Upper lobe of right lung (tissue), 1 donor: ENCODE results near the gene TRMT2A. TPM values are rescaled to one million over a fixed set of nuclear protein-coding genes. Genes with fewer than 3 reads are reported as not detected.

Source experiments
- ATAC-seq: fragments of 200-7000 bp; cut with Tn5 transposase; one replicate; pipeline ENCODE4 v1.9.1; 2020; ENCODE audit warnings: mild to moderate bottlenecking, moderate library complexity
- DNase-seq: peaks from one replicate; pipeline ENCODE4 v3.0.0-alpha.2; 2020
- H3K27ac ChIP-seq: fragments of 200-600 bp; one replicate; pipeline ENCODE4 v1.8.0; 2022
- H3K27me3 ChIP-seq: fragments of 200-600 bp; one replicate; pipeline ENCODE4 v1.8.0; 2022; ENCODE audit warnings: mild to moderate bottlenecking
- H3K36me3 ChIP-seq: fragments of 200-600 bp; one replicate; pipeline ENCODE4 v1.8.0; 2022
- H3K4me1 ChIP-seq: fragments of 200-600 bp; one replicate; pipeline ENCODE4 v1.8.0; 2022
- H3K4me3 ChIP-seq: fragments of 200-600 bp; one replicate; pipeline ENCODE4 v1.8.0; 2022; ENCODE audit warnings: mild to moderate bottlenecking
- H3K9me3 ChIP-seq: fragments of 200-600 bp; one replicate; pipeline ENCODE4 v1.8.0; 2022
- CTCF ChIP-seq: fragments of 200-600 bp; IDR thresholded peaks from one replicate; pipeline ENCODE4 v1.8.0; 2022; ENCODE audit warnings: antibody characterized with exemption
- intact Hi-C: fragments of 100-400 bp; cut with DNase I; formaldehyde crosslinking; loops from one replicate; pipeline ENCODE4 v1.11.0; 2022
- total RNA-seq: library from RNA; stranded (reverse); fragmentation: NEBNext Ultra II Directional; extraction: Animal tissue kit (Norgen Biotek cat#: 25700); gene quantifications from one replicate; pipeline ENCODE4 v1.2.1, GENCODE V29; 2021
- donor health status: DM: no; HTN: yes; CAD: no; lungs with severe emphysema.

The TRMT2A gene
- total RNA-seq, 1 donor from 2014 or later = 53.8 TPM

GRCh38 chr22:20109411-20110358, 7.3 kb downstream of the TRMT2A start:
- Histone ChIP-seq H3K36me3 (peaks cover 89% of the 10 kb centered on the region), H3K27ac (no peak overlapping the region), H3K4me1 (no peaks in the 10 kb centered on the region), H3K9me3 (no peaks in the 10 kb centered on the region), H3K27me3 (no peaks in the 10 kb centered on the region), H3K4me3 (no peak overlapping the region)
- no peak for TF ChIP-seq CTCF
- no peak for ATAC-seq
- intact Hi-C loops = no loop called here
- DNase-seq = peak; percentile 64

- DNase-seq (no peak), ATAC-seq (no peak)
- H3K36me3 ChIP-seq = peaks cover 86% of the 10 kb centered on the region
- no peaks in the 10 kb centered on the region for H3K4me1 ChIP-seq
- no peak overlapping the region for H3K4me3 ChIP-seq
- no peaks in the 10 kb centered on the region for H3K27me3 ChIP-seq
- H3K9me3 ChIP-seq = no peaks in the 10 kb centered on the region
- no peak for TF ChIP-seq CTCF
- intact Hi-C loops = no loop called here
- no peak overlapping the region for H3K27ac ChIP-seq
Measured at GRCh38 chr22:20108757-20109230, 8.2 kb downstream of the TRMT2A start.

GRCh38 chr22:20107951-20108756, 8.9 kb downstream of the TRMT2A start:
- DNase-seq = no peak
- Histone ChIP-seq H3K27ac (no peak overlapping the region), H3K4me3 (no peak overlapping the region), H3K36me3 (peaks cover 81% of the 10 kb centered on the region), H3K4me1 (no peaks in the 10 kb centered on the region), H3K9me3 (no peaks in the 10 kb centered on the region), H3K27me3 (no peaks in the 10 kb centered on the region)
- TF ChIP-seq CTCF = no peak
- intact Hi-C loops = no loop called here
- ATAC-seq = no peak

GRCh38 chr22:20107471-20107901, 9.5 kb downstream of the TRMT2A start:
- Histone ChIP-seq H3K36me3 (peaks cover 84% of the 10 kb centered on the region), H3K27ac (no peak overlapping the region), H3K27me3 (no peaks in the 10 kb centered on the region), H3K9me3 (no peaks in the 10 kb centered on the region), H3K4me3 (no peak overlapping the region), H3K4me1 (no peaks in the 10 kb centered on the region)
- DNase-seq = no peak
- ATAC-seq = no peak
- no peak for TF ChIP-seq CTCF
- intact Hi-C loops = no loop called here

- Histone ChIP-seq H3K4me3 (no peak overlapping the region), H3K9me3 (no peaks in the 10 kb centered on the region), H3K27ac (no peak overlapping the region), H3K4me1 (no peaks in the 10 kb centered on the region), H3K27me3 (no peaks in the 10 kb centered on the region), H3K36me3 (peaks cover 85% of the 10 kb centered on the region)
- DNase-seq (no peak), ATAC-seq (no peak)
- TF ChIP-seq CTCF = no peak
- intact Hi-C loops = no loop called here
Measured at GRCh38 chr22:20106849-20107237, 10.2 kb downstream of the TRMT2A start.
